ENCODE data around the gene DUSP7. TPM values are rescaled to one million over a fixed set of nuclear protein-coding genes. Genes with fewer than 3 reads are reported as not detected.
A peak's percentile ranks its signal among the peaks of the same experiment; 100 is the strongest.

The DUSP7 gene
- total RNA-seq, 1 experiment from 2014 or later: 11.3 TPM

DNA sequence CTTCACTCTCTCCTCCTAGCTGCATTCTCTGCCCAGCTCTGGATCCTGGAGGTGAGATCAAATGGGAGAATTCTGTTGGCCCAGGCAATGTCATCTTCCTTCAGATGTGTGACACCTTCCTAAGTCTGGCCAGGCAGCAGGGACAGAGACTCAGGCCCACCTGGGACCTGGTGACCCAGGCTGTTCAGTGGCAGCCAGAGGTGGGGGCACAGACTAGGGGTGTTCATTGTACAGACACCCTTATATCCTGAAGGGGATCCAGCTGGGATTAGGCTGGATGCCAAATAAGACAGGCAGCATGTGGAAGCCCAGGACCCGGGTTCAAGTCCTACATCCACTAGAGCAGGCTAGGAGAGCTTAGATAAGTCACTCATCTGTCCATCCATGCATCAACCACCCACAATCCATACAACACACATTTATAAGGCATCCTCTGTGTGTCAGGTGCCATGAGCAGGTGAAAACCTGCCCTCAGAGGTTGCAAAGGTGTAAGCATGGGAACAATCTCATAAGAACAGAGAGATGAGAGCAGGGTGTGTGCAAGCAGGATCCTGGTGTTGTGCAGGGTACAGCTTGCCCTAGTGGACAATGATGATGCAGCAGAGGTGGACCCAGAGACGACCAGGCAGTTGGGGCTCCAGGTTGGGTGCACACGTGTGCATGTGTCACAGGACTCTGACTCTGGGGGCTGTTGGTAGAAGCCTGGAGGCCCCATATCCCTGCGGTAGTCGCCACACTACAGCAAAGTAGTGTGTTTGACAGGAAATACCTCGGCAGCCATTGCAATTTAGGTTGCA lies 42.4 kb downstream of the DUSP7 start:
- no peak for DNase-seq (ENCODE audit: extremely low read depth, low read depth)

DNA sequence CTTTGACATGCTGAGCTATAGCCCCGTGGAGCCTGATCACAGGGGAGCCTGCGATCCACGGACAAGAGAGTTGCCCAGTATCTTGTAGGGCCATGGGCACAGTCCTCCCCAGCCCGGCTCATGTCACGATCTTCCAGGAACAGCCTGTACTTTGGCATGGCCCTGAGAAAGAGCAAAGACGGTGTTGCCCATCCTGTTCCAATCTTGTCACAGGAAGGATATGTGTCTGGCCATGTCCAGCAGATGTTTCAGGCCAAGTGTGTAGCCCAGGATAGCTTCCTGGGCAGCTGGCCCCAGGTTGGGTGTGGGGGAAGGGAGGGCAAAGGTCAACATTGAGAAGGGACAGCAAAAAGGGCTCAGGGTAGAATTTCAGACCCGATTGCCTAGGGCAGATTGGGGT lies 43.7 kb downstream of the DUSP7 start:
- no peak for DNase-seq (ENCODE audit: extremely low read depth, low read depth)

DNA sequence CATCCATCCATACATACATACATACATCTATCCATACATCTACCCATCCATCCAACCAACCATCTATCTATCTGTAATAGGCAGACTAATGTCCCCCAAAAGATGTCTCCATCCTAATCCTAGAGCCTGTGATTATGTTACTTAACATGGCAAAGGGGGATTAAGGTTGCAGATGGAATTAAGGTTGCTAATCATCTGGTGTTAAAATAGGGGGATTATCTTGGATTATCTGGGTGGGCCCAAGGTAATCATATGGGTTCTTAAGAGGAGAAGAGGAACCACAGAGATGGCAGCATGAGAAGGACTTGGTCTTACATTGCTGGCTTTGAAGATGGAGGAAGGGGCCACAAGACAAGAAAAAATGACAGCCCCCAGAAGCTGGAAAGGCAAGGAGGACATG lies 45.9 kb downstream of the DUSP7 start:
- no peak for DNase-seq (ENCODE audit: extremely low read depth, low read depth)

DNA sequence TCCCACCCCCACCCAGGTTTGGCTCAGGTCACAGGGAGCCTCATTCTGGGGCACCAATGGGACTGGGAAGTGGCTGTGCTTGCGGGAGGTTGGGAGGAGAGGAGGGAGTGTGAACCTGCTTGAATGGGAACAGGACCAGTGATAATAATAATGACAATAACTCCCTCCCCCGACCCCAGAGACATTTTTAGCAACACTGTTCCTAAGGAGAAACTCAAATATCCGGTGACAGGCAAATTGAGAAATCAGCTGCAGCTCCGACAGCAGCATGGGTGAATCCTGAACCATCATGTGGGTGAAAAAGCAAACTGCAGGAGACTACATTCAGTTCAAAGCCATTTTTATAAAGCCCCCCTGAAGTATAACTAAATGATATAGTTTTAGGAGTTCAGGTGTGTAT lies 49.1 kb downstream of the DUSP7 start:
- DNase-seq (ENCODE audit: extremely low read depth, low read depth): no peak

DNA sequence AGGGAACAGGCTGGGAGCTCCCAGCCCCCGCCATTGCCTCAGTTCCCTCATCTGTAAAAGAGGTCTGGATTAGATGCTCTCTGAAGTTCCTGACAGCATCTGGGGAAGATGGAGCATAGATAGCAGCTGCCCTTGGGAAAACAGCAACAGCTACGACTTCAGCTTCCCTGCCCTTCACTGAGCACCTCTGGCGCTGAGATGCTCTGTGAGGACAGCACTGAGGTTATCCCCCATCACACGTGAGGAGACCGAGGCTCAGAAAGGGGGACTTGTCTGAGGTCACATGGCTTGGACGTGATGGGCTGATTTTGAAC lies 49.6 kb downstream of the DUSP7 start:
- DNase-seq (ENCODE audit: extremely low read depth, low read depth): no peak

GRCh38 chr3:52006017-52006819 lies 50.2 kb downstream of the DUSP7 start:
- DNase-seq (ENCODE audit: extremely low read depth, low read depth): no peak

DNA sequence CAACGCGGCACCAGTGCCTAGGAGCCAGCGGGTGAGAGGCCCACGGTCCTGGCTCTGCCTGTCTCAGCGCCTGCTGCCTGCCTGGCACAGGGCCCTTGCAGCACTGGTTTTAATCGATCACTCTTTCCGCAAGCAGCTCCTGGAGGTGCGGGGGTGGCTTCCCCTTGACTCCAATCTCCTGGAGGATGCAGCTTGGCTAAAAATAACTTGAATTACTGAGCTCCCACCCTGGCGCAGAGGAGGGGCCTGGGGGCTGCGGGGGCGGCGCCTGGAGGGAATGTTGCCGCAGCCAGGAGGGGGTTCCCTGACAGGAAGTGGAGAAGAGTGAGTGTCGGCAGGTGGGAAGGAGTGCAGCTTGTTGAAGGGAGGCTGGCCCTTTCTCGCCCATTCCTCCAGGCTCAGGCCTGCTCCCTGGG lies 50.8 kb downstream of the DUSP7 start:
- DNase-seq (ENCODE audit: extremely low read depth, low read depth): no peak

- DNase-seq (ENCODE audit: extremely low read depth, low read depth): no peak
These were observed 51.4 kb downstream of the DUSP7 start for GRCh38 chr3:52004906-52005395.

DNA sequence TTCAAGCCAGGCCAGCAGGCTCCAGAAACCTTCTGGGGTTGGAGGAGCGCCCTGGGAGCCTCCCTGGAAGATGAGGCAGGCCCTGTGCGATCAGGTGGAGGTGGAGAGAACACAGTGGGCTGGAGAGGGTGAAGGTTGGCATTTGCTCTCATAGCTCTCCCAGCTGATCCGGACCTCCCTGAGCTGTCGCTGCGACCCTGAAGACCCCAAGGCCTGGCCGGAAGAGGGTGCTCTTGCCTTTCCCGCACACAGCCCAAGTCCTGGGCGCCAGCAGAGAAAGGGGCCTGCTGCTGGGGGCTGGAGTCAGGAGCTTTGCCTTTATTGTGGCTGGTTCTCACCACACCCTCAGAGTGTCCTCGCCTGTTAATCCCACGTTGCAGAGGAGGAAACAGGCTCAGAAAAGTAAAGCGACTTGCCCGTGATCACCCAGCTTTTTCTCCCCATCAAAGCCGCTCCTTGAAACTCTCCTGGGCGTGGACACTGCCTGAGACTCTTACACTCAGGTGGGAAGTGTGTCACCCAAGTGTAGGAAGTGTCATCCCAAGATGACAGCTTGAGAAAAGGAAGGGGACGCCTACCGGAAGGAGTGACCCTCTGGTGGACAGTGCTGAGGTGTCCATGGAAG lies 52.1 kb downstream of the DUSP7 start:
- no peak for DNase-seq (ENCODE audit: extremely low read depth, low read depth)

- no peak for DNase-seq (ENCODE audit: extremely low read depth, low read depth)
These were observed 53.6 kb downstream of the DUSP7 start for GRCh38 chr3:52002748-52003147.

GRCh38 chr3:52001443-52001974 lies 54.9 kb downstream of the DUSP7 start:
- peak; percentile 55 for DNase-seq (ENCODE audit: extremely low read depth, low read depth)

GRCh38 chr3:51999846-52000245 lies 56.5 kb downstream of the DUSP7 start:
- DNase-seq (ENCODE audit: extremely low read depth, low read depth): no peak

Other genes with a start within 250 kb of the DUSP7 start
- gene IQCF2, start 195.0 kb downstream of the DUSP7 start, total RNA-seq (2014; rRNA removed; shearing (Covaris generic)): not detected in 2 replicates
- gene IQCF5, start 181.0 kb downstream of the DUSP7 start, total RNA-seq (2014; rRNA removed; shearing (Covaris generic)): not detected in 2 replicates
- not detected in 2 replicates for gene IQCF1, start 153.2 kb downstream of the DUSP7 start, total RNA-seq (2014; rRNA removed; shearing (Covaris generic))
- 29.7 and 32.2 TPM in 2 replicates for gene RRP9, start 114.7 kb downstream of the DUSP7 start, total RNA-seq (2014; rRNA removed; shearing (Covaris generic))
- gene PARP3, start 114.2 kb downstream of the DUSP7 start, total RNA-seq (2014; rRNA removed; shearing (Covaris generic)): 13.1 and 15.5 TPM in 2 replicates
- not detected in 2 replicates for gene GPR62, start 101.2 kb downstream of the DUSP7 start, total RNA-seq (2014; rRNA removed; shearing (Covaris generic))
- 7.5 and 10.9 TPM in 2 replicates for gene PCBP4, start 89.1 kb downstream of the DUSP7 start, total RNA-seq (2014; rRNA removed; shearing (Covaris generic))
- gene ABHD14B, start 82.5 kb downstream of the DUSP7 start, total RNA-seq (2014; rRNA removed; shearing (Covaris generic)): 52.2 and 58.3 TPM in 2 replicates
- 5.4 and 8.2 TPM in 2 replicates for gene ABHD14A, start 81.5 kb downstream of the DUSP7 start, total RNA-seq (2014; rRNA removed; shearing (Covaris generic))
- 38.8 and 50.5 TPM in 2 replicates for gene ACY1, start 73.0 kb downstream of the DUSP7 start, total RNA-seq (2014; rRNA removed; shearing (Covaris generic))
- gene RPL29, start 60.7 kb downstream of the DUSP7 start, total RNA-seq (2014; rRNA removed; shearing (Covaris generic)): 1,557 and 1,701 TPM in 2 replicates
- 10.7 and 11.0 TPM in 2 replicates for gene POC1A, start 97.9 kb upstream of the DUSP7 start, total RNA-seq (2014; rRNA removed; shearing (Covaris generic))
- 54.6 and 56.3 TPM in 2 replicates for gene ALAS1, start 141.6 kb upstream of the DUSP7 start, total RNA-seq (2014; rRNA removed; shearing (Covaris generic))
- gene TLR9, start 169.1 kb upstream of the DUSP7 start, total RNA-seq (2014; rRNA removed; shearing (Covaris generic)): not detected in 2 replicates
- 26.6 and 29.3 TPM in 2 replicates for gene TWF2, start 182.6 kb upstream of the DUSP7 start, total RNA-seq (2014; rRNA removed; shearing (Covaris generic))
- 11.1 and 13.9 TPM in 2 replicates for gene PPM1M, start 189.2 kb upstream of the DUSP7 start, total RNA-seq (2014; rRNA removed; shearing (Covaris generic))
- gene WDR82, start 222.1 kb upstream of the DUSP7 start, total RNA-seq (2014; rRNA removed; shearing (Covaris generic)): 33.5 and 37.9 TPM in 2 replicates
- 4.0 and 4.8 TPM in 2 replicates for gene GLYCTK, start 231.3 kb upstream of the DUSP7 start, total RNA-seq (2014; rRNA removed; shearing (Covaris generic))

Data from NCI-H460 (cell line).